HepG2 (cell line): ENCODE data around the gene CCND1. TPM values are rescaled to one million over a fixed set of nuclear protein-coding genes. Genes with fewer than 3 reads are reported as not detected.

Experiments used
- AGO2 ChIP-seq: fragments of 200-400 bp; formaldehyde crosslinking; optimal IDR thresholded peaks from 2 replicates; pipeline ENCODE3; 2017; ENCODE audit warnings: mild to moderate bottlenecking, low read depth, low read length, moderate library complexity
- GMEB2 ChIP-seq: IDR thresholded peaks from 2 replicates; pipeline ENCODE4 v1.6.1; 2016; ENCODE audit warnings: missing biosample characterization, missing genetic modification reagents, low read depth
- LCORL ChIP-seq, 2 experiments: fragments of 450-650 bp in 1 of 2; sonication (generic) in 1 of 2; formaldehyde crosslinking in 1 of 2; IDR thresholded peaks; 2 replicates each; pipeline versions ENCODE4 v1.5.0 to v1.6.1; 2017 to 2020; ENCODE audit warnings: antibody characterized with exemption in 1 of 2, missing genetic modification reagents in 1 of 2
- NFE2 ChIP-seq: sonication (generic); formaldehyde crosslinking; IDR thresholded peaks from 2 replicates; pipeline ENCODE4 v1.4.0; 2020; ENCODE audit warnings: missing genetic modification reagents
- NR0B2 ChIP-seq: sonication (generic); formaldehyde crosslinking; IDR thresholded peaks from 2 replicates; pipeline ENCODE4 v1.4.0; 2020; ENCODE audit warnings: mild to moderate bottlenecking, missing genetic modification reagents
- SAFB2 ChIP-seq: sonication (generic); formaldehyde crosslinking; IDR thresholded peaks from 2 replicates; pipeline ENCODE4 v1.5.1; 2020; ENCODE audit warnings: missing genetic modification reagents, low read depth, mild to moderate bottlenecking, borderline replicate concordance
- SMAD3 ChIP-seq: sonication (generic); formaldehyde crosslinking; IDR thresholded peaks from 2 replicates; pipeline ENCODE4 v1.4.0; 2020; ENCODE audit warnings: missing genetic modification reagents
- SOX6 ChIP-seq, 2 experiments: fragments of 450-650 bp in 1 of 2; sonication (generic) in 1 of 2; formaldehyde crosslinking in 1 of 2; IDR thresholded peaks; 2 replicates each; pipeline versions ENCODE4 v1.4.0 to v1.6.1; 2017 to 2020; ENCODE audit warnings: antibody characterized with exemption in 1 of 2, mild to moderate bottlenecking in 1 of 2, missing genetic modification reagents in 1 of 2
- YY1 ChIP-seq: IDR thresholded peaks from 2 replicates; pipeline ENCODE4 v1.6.1; 2011; ENCODE audit warnings: low read length, low read depth, moderate library complexity, mild to moderate bottlenecking; ENCODE audit not compliant: insufficient read depth, insufficient replicate concordance
- ZBTB37 ChIP-seq: sonication (generic); formaldehyde crosslinking; IDR thresholded peaks from 2 replicates; pipeline ENCODE4 v1.4.0; 2020; ENCODE audit warnings: mild to moderate bottlenecking, missing genetic modification reagents
- ZGPAT ChIP-seq: IDR thresholded peaks from 2 replicates; pipeline ENCODE4 v1.6.1; 2016; ENCODE audit warnings: mild to moderate bottlenecking
- ZNF563 ChIP-seq: sonication (generic); formaldehyde crosslinking; IDR thresholded peaks from 2 replicates; pipeline ENCODE4 v1.8.0; 2022; ENCODE audit warnings: mild to moderate bottlenecking, moderate library complexity, missing genetic modification reagents
- ZNF777 ChIP-seq: sonication (generic); formaldehyde crosslinking; IDR thresholded peaks from 2 replicates; pipeline ENCODE4 v1.4.0; 2020; ENCODE audit warnings: missing genetic modification reagents
- polyA plus RNA-seq, 8 experiments: library from polyadenylated mRNA; depleted of rRNA in 3 of 8; stranded (reverse) in 7 of 8; unstranded in 1 of 8; fragments of >200 nt; fragmentation: Illumina TruSeq in 4 of 8; extraction: Trizol in 4 of 8; gene quantifications; 2 replicates each; pipeline versions ENCODE4 v1.2.1 to v1.2.3, GENCODE V29; 2011 to 2016; ENCODE audit warnings: low read depth in 4 of 8, missing spikeins in 1 of 8, mixed read lengths in 1 of 8; ENCODE audit not compliant: insufficient read depth in 1 of 8
- total RNA-seq, 5 experiments: library from RNA; depleted of rRNA; stranded (reverse); fragments of >200 nt; fragmentation: Illumina TruSeq; extraction: Trizol; gene quantifications; 2 replicates each; pipeline ENCODE4 v1.2.3, GENCODE V29; 2016; ENCODE audit warnings: low read depth in 1 of 5

Gene CCND1
- total and polyA plus RNA-seq, 2 of the 13 experiments (the other 11 are each of a cell fraction or from before 2014, with no cell fraction given), result 107 to 136 TPM

GRCh38 chr11:69640260-69640994 is 529 bp upstream of the CCND1 start (continued):
- TF ChIP-seq ZGPAT (0 out of 2 replicates have a peak, but pooled peaks have one; percentile 4), GMEB2 (CRISPR knock-in tag) (no peak), SMAD3 (CRISPR knock-in tag) (0 out of 2 replicates have a peak, but pooled peaks have one; percentile 7), YY1 (peak; percentile 50), ZBTB37 (CRISPR knock-in tag) (0 out of 2 replicates have a peak, but pooled peaks have one; percentile 16), LCORL (IDR thresholded peaks at IDR 0.05) (no peak), LCORL (CRISPR knock-in tag; IDR thresholded peaks at IDR 0.05) (peak; percentile 77), ZNF777 (no peak), SOX6 (IDR thresholded peaks at IDR 0.05) (no peak), SOX6 (CRISPR knock-in tag; IDR thresholded peaks at IDR 0.05) (no peak), SAFB2 (CRISPR knock-in tag) (no peak), NR0B2 (0 out of 2 replicates have a peak, but pooled peaks have one; percentile 0), NFE2 (no peak), ZNF563 (no peak), AGO2 (peak; percentile 58)
